Thymus (tissue), 14 donors: Measurements from ENCODE around the gene OLAH. TPM values are rescaled to one million over a fixed set of nuclear protein-coding genes. Genes with fewer than 3 reads are reported as not detected.
"Not testable (repeated sequence)": the region's sequence is repeated elsewhere in the genome, so short reads cannot be mapped to it uniquely, and the experiment has no call there.

Experiments used
- DNase-seq, 9 donors: peaks; one replicate each; pipeline ENCODE4 v3.0.0-alpha.2; 2013; ENCODE audit warnings: low spot score in 9 of 9, low read depth in 6 of 9, missing footprints in 1 of 9
- H3K27ac ChIP-seq, 2 donors: one replicate each; pipeline ENCODE4 v1.5.1; 2013; ENCODE audit warnings: control low read depth in 1 of 2, low read depth in 1 of 2, low read length in 1 of 2, mild to moderate bottlenecking in 1 of 2, moderate library complexity in 1 of 2
- H3K27me3 ChIP-seq, 2 donors: one replicate each; pipeline ENCODE4 v1.5.1; 2013; ENCODE audit warnings: low read length in 1 of 2; ENCODE audit not compliant: control insufficient read depth in 2 of 2, insufficient read depth in 1 of 2
- H3K36me3 ChIP-seq, 2 donors: one replicate each; pipeline ENCODE4 v1.5.1; 2013; ENCODE audit warnings: low read length in 1 of 2, mild to moderate bottlenecking in 1 of 2, moderate library complexity in 1 of 2; ENCODE audit not compliant: control insufficient read depth in 2 of 2, insufficient read depth in 2 of 2
- H3K4me1 ChIP-seq, 2 donors: one replicate each; pipeline ENCODE4 v1.5.1; 2013; ENCODE audit warnings: low read length in 2 of 2; ENCODE audit not compliant: control insufficient read depth in 2 of 2, insufficient read depth in 2 of 2
- H3K4me3 ChIP-seq, 2 donors: one replicate each; pipeline ENCODE4 v1.5.1; 2013; ENCODE audit warnings: low read length in 2 of 2, control low read depth in 1 of 2, mild to moderate bottlenecking in 1 of 2
- H3K9me3 ChIP-seq, 2 donors: one replicate each; pipeline ENCODE4 v1.5.1; 2013; ENCODE audit warnings: low read length in 1 of 2, mild to moderate bottlenecking in 1 of 2; ENCODE audit not compliant: control insufficient read depth in 2 of 2, insufficient read depth in 1 of 2
- WGBS: extraction: QIAGEN DNeasy Blood & Tissue Kit; methylation state at CpG from one replicate; pipeline ENCODE4 v1.1.7; 2013; 5-methylcytosine and 5-hydroxymethylcytosine counted together
- long read RNA-seq, 10 donors: transcript quantifications; one replicate each; lab custom pipeline, GENCODE V29; 2026
- polyA plus RNA-seq: library from polyadenylated mRNA; stranded (reverse); fragments of 200-250 nt; gene quantifications from one replicate; pipeline ENCODE4 v1.2.3, GENCODE V29; 2013
- total RNA-seq: library from RNA; stranded (reverse); fragments of 120-200 nt; gene quantifications from one replicate; pipeline ENCODE4 v1.2.4, GENCODE V29; 2013
- donor health status: healthy.

The OLAH gene
- 0.09 TPM for total RNA-seq
- polyA plus RNA-seq, result 14.4 TPM
- long read RNA-seq, donor 1, result 0 reads
- long read RNA-seq, donor 2, result 0 reads
- long read RNA-seq, donor 3, result 0 reads
- long read RNA-seq, donor 4, result 0 reads
- long read RNA-seq, donor 5, partial matches to known transcripts, result 6 of 6 reads
- long read RNA-seq, donor 5, other reads (novel, unspliced or antisense), result 0 of 6 reads
- long read RNA-seq, donor 6, result 0 reads
- long read RNA-seq, donor 7, result 0 reads
- long read RNA-seq, donor 8, result 0 reads
- long read RNA-seq, donor 9, result 0 reads
- long read RNA-seq, donor 10, result 0 reads

DNA sequence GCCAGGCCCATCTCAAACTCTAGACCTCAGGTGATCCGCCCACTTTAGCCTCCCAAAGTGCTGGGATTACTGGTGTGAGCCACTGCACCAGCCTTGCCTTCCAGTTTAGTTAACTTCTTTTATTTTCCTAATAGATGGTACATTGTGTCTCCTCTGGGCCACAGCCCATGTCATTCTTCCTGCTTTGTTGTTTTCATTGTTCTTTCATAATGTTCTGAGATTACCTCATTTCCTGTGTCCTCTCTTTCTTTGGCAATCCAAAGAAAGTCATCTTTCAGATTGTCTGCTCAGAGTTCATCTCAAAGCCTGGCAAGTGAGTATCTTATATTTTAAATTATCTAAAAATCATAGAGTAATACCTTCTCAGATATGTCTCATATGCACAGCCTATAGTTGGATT is at the start of gene OLAH:
OLAH (plus strand) TSS at position 270 of the 400 bp plus-strand sequence. CDS start 3,346 bp downstream, outside the sequence.
- H3K27ac ChIP-seq, result no peak within 1 kb of the TSS
- WGBS, result 98% methylated on average over 1 of the region's 1 CpG

DNA sequence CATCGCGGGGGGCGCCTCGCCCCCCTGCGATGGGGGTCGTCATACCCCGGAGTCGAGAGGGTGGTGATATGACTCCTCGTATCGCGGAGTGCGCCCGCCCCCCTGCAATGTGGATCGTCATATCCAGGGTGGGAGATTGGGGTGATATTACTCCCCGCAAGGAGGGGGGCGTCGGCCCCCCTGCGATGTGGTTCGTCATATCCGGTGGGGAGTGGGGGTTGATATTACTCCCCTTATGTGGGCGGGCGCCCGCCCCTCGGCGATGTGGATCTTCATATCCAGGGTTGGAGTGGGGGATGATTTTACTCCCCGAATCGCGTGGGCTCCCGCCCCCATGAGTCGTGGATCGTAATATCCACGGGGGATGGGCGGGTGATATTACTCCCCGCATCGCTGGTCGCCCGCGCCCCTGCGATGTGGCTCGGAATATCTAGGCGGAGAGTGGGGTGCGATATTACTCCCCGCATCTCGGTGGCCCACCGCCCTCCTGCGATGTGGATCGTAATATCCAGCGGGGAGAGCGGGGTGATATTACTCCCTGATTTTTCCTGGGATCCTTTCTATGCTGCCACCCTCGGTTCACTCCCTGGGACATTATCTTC is 47.7 kb upstream of the OLAH start:
- no peak for DNase-seq
- H3K4me1 ChIP-seq, result no peaks in the 10 kb centered on the region
- WGBS, result 86% methylated on average over 50 of the region's 50 CpGs
- no peaks in the 10 kb centered on the region for H3K27me3 ChIP-seq
- H3K27ac ChIP-seq, result no peak overlapping the region
- no peak overlapping the region for H3K4me3 ChIP-seq
- H3K9me3 ChIP-seq, result peaks cover 0 to 8% of the 10 kb centered on the region in 2 donors
- no peaks in the 10 kb centered on the region for H3K36me3 ChIP-seq

More for the DNA sequence above, at the start of gene OLAH:
- Histone ChIP-seq H3K4me1 (no peaks in the 10 kb centered on the region), H3K27me3 (no peaks in the 10 kb centered on the region), H3K9me3 (no peaks in the 10 kb centered on the region), H3K4me3 (no peak within 1 kb of the TSS), H3K36me3 (no peaks in the 10 kb centered on the region)
- DNase-seq, result no peak

DNA sequence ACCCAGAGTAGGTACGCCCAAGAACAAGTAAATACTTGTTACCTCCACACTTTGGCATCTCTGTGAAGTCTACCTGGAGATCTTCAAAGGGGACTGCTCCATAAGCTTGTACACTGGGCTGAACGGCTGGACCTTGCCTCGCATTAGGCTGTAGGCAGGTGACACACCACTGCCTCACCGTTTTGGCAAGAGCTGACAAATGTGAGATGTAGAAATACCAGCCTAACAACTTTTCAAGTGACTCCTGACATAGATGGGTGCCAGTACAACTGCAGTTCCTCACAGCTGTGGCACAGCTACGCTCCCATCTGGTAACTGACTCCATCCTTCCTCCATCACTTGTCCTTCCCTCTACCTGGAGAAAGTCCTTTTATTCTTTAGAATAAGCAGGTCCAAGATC is 30.2 kb upstream of the OLAH start:
- H3K27ac ChIP-seq, H3K36me3 ChIP-seq, H3K27me3 ChIP-seq, H3K4me1 ChIP-seq, H3K4me3 ChIP-seq, DNase-seq, H3K9me3 ChIP-seq: not testable (repeated sequence)
- 82% methylated on average over 5 of the region's 5 CpGs for WGBS

DNA sequence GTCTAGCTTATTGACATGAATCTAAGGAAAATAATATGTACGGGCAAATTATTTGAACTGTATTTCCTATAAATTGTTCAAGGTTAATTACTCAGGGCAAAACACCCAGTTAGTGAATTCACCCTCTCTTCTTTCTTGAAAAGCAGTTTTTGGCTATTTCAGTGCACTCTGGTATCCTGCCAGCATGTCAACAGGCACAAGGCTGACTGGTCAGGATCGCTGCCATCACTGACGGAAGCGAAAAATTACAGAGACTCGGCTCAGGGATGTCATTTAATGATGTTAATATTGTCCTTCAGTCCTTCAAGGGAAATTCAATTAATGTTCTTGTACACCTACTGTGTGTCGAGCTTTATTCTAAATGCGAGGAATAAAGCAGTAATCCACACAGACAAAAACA is 28.3 kb upstream of the OLAH start:
- 97% methylated on average over 7 of the region's 7 CpGs for WGBS
- no peak for DNase-seq

DNA sequence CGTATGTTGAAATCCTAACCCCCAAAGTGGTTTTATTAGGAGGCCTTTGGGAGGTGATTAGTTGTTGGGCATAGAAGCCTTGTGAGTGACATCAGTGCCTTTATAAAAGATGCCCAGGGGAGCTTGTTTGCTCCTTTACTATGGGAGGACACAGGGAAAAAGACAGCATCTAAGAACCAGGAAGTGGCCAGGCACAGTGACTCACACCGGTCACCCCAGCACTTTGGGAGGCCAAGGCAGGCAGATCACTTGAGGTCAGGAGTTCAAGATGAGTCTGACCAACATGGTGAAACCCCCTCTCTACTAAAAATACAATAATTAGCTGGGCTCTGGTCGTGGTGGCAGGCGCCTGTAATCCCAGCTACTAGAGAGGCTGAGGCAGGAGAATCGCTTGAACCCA is 22.8 kb upstream of the OLAH start:
- not testable (repeated sequence) for H3K27ac ChIP-seq, H3K4me1 ChIP-seq, H3K4me3 ChIP-seq, H3K27me3 ChIP-seq, H3K36me3 ChIP-seq, DNase-seq, H3K9me3 ChIP-seq
- WGBS, result 96% methylated on average over 4 of the region's 5 CpGs

More for the DNA sequence above, 28.3 kb upstream of the OLAH start:
- H3K36me3 ChIP-seq, result no peaks in the 10 kb centered on the region
- no peaks in the 10 kb centered on the region for H3K9me3 ChIP-seq
- no peaks in the 10 kb centered on the region for H3K27me3 ChIP-seq
- H3K4me1 ChIP-seq, result no peaks in the 10 kb centered on the region
- no peak overlapping the region for H3K27ac ChIP-seq
- H3K4me3 ChIP-seq, result no peak overlapping the region

- H3K4me3 ChIP-seq, DNase-seq, H3K9me3 ChIP-seq, H3K4me1 ChIP-seq, H3K36me3 ChIP-seq, H3K27ac ChIP-seq, H3K27me3 ChIP-seq: not testable (repeated sequence)
- WGBS, result 97% methylated on average over 6 of the region's 6 CpGs
These were observed 20.7 kb upstream of the OLAH start for GRCh38 chr10:15023079-15023478.

DNA sequence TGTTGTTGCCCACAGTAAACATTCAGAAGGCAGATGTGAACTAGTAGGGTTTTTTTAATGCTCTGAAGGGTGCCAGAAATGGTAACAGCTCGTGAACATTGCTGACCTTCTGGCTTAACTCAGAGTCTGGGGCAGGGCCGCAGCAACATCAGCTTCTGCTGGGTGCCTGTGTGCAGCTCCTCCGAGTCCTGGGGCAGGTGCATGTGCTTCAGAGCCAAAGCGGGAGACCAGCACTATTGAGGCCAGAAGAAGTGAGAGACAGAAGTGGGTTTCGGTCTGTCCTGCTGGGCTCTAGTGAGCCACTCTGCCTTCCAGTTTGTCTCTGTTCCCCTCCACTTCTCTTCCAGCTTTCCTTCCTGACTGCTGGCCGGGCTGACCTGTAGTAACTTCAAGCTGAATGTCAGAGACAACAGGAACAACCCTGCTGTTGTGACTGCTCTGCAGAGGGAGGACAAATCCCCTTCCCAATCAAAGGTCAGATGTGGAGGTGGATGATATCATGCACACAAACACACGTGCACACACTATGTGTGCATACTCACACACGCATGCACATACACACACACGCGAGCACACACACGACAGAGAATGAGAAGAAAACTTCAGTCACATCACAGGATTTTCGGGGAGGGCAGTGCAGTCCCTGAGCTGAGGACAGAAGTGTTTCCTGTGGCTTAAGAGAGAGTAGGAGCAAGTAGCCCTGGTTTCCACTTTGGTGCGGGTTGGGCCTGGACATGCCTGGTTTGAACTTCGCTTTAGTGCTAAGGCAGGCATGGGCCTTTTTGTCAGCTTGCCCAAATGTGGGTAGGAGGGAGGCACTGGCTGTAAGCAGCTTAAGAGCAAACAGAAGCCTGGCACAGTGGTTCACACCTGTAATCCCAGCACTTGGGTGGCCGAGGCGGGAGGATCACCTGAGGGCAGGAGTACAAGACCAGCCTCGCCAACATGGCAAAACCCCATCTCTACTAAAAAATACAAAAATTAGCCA is 19.4 kb upstream of the OLAH start:
- 95% methylated on average over 17 of the region's 17 CpGs for WGBS
- H3K4me3 ChIP-seq, H3K27me3 ChIP-seq, H3K4me1 ChIP-seq, H3K36me3 ChIP-seq, H3K9me3 ChIP-seq, DNase-seq, H3K27ac ChIP-seq: not testable (repeated sequence)

DNA sequence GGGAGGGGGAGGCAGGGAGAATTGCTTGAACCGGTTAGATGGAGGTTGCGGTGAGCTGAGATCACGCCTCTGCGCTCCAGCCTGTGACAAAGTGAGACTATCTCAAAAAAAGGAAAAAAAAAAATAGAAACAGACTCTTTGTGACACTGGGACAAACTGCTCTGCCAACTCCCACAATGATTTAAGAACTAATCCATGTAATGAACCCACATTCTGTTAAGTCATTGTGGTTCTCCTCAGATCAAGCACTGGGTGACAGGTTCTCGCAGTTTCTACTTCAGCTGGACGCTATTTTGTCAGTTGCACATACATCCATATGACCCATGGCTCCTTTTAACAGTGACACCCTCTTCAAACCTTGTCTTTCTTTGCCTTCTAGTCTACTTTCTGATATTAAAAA is 18.7 kb upstream of the OLAH start:
- H3K4me3 ChIP-seq, H3K36me3 ChIP-seq, H3K27ac ChIP-seq, H3K4me1 ChIP-seq, DNase-seq, H3K9me3 ChIP-seq, H3K27me3 ChIP-seq: not testable (repeated sequence)
- 73% methylated on average over 6 of the region's 6 CpGs for WGBS

DNA sequence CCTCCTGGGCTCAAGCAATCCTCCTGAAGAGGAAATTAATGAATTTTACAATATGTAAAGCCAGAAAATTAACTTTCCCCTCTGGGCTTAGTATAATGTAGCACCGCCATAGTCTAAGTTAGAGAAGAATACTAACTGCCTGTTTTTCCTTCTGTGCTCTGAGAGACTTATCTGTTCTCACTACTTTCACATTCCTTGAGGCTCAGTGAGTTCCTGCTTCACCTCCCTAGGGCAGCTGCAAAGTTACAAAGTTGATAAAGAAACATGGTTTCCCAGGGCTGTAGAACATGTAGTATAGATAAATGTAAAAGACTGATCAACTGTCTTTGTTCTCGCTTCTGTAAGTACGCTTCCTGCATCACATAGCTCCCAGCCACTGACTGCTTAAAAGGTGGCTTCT is 16.0 kb upstream of the OLAH start:
- Histone ChIP-seq H3K36me3 (no peaks in the 10 kb centered on the region), H3K27me3 (no peaks in the 10 kb centered on the region), H3K9me3 (no peaks in the 10 kb centered on the region), H3K27ac (no peak overlapping the region), H3K4me1 (no peaks in the 10 kb centered on the region), H3K4me3 (no peak overlapping the region)
- WGBS, result 61% methylated on average over 3 of the region's 3 CpGs
- no peak for DNase-seq
